Left ventricle myocardium inferior (tissue), 1 donor: ENCODE results near the gene CAPRIN1. TPM values are rescaled to one million over a fixed set of nuclear protein-coding genes. Genes with fewer than 3 reads are reported as not detected.
A peak's percentile ranks its signal among the peaks of the same experiment; 100 is the strongest.

Experiments
- DNase-seq: peaks from one replicate; pipeline ENCODE4 v3.0.0-alpha.2; 2020
- H3K27ac ChIP-seq: fragments of 200-600 bp; replicated peaks from 2 replicates; pipeline ENCODE4 v1.8.0; 2021
- H3K27me3 ChIP-seq: fragments of 200-600 bp; 2 replicates; pipeline ENCODE4 v1.8.0; 2021; ENCODE audit warnings: low read depth
- H3K36me3 ChIP-seq: fragments of 200-600 bp; 2 replicates; pipeline ENCODE4 v1.8.0; 2021
- H3K4me1 ChIP-seq: fragments of 200-600 bp; 2 replicates; pipeline ENCODE4 v1.8.0; 2021
- H3K4me3 ChIP-seq: fragments of 200-600 bp; 2 replicates; pipeline ENCODE4 v1.8.0; 2021; ENCODE audit warnings: mild to moderate bottlenecking, moderate library complexity
- H3K9me3 ChIP-seq: fragments of 200-600 bp; replicated peaks from 2 replicates; pipeline ENCODE4 v1.8.0; 2021
- CTCF ChIP-seq: fragments of 200-600 bp; IDR thresholded peaks from 2 replicates; pipeline ENCODE4 v1.8.0; 2021; ENCODE audit warnings: antibody characterized with exemption, mild to moderate bottlenecking, borderline replicate concordance
- intact Hi-C: fragments of 100-400 bp; cut with micrococcal nuclease; formaldehyde crosslinking; loops from one replicate; pipeline ENCODE4 v1.11.0; 2022
- total RNA-seq: library from RNA; stranded (reverse); fragmentation: NEBNext Ultra II Directional; extraction: Animal tissue kit (Norgen Biotek cat#: 25700); gene quantifications from one replicate; pipeline ENCODE4 v1.2.1, GENCODE V29; 2021
- donor health status: DM: no; HTN: yes; CAD: no; lungs with severe emphysema.

The CAPRIN1 gene
- total RNA-seq, 1 donor from 2014 or later, result 112 TPM

GRCh38 chr11:34040571-34040970, 11.0 kb upstream of the CAPRIN1 start:
- Histone ChIP-seq H3K9me3 (no peaks in the 10 kb centered on the region), H3K4me3 (no peak overlapping the region), H3K36me3 (no peaks in the 10 kb centered on the region), H3K4me1 (no peaks in the 10 kb centered on the region), H3K27me3 (peaks cover 5% of the 10 kb centered on the region), H3K27ac (no peak overlapping the region)
- no peak for TF ChIP-seq CTCF
- intact Hi-C loops, result no loop called here
- DNase-seq, result no peak

- intact Hi-C loops, result no loop called here
- Histone ChIP-seq H3K4me1 (no peaks in the 10 kb centered on the region), H3K36me3 (no peaks in the 10 kb centered on the region), H3K9me3 (no peaks in the 10 kb centered on the region), H3K27me3 (peaks cover 5% of the 10 kb centered on the region), H3K27ac (no peak overlapping the region), H3K4me3 (no peak overlapping the region)
- no peak for TF ChIP-seq CTCF
- no peak for DNase-seq
Observed at GRCh38 chr11:34044664-34045485, 6.7 kb upstream of the CAPRIN1 start.

- Histone ChIP-seq H3K4me1 (peaks cover 29% of the 10 kb centered on the region), H3K4me3 (no peak overlapping the region), H3K9me3 (no peaks in the 10 kb centered on the region), H3K36me3 (no peaks in the 10 kb centered on the region), H3K27me3 (peaks cover 5% of the 10 kb centered on the region), H3K27ac (no peak overlapping the region)
- intact Hi-C loops, result no loop called here
- no peak for TF ChIP-seq CTCF
- DNase-seq, result no peak
Observed at GRCh38 chr11:34049028-34049427, 2.5 kb upstream of the CAPRIN1 start.

GRCh38 chr11:34050581-34051348, 766 bp upstream of the CAPRIN1 start:
- no peak for TF ChIP-seq CTCF
- peaks cover 11% of the 10 kb centered on the region for H3K36me3 ChIP-seq
- peak overlapping the region; percentile 92 for H3K4me3 ChIP-seq
- H3K27ac ChIP-seq, result peak overlapping the region; percentile 99
- intact Hi-C loops, result loop anchor here (10.0 kb wide), 1 partner anchor 54 kb away; the partner anchor contains the start of gene NAT10
- H3K9me3 ChIP-seq, result no peaks in the 10 kb centered on the region
- H3K27me3 ChIP-seq, result no peaks in the 10 kb centered on the region
- DNase-seq, result no peak
- peaks cover 47% of the 10 kb centered on the region for H3K4me1 ChIP-seq

- Histone ChIP-seq H3K4me3 (peak overlapping the region; percentile 92), H3K27ac (peak overlapping the region; percentile 99), H3K36me3 (peaks cover 11% of the 10 kb centered on the region), H3K27me3 (no peaks in the 10 kb centered on the region), H3K9me3 (no peaks in the 10 kb centered on the region), H3K4me1 (peaks cover 60% of the 10 kb centered on the region)
- peak; percentile 94 for DNase-seq
- intact Hi-C loops, result loop anchor here (10.0 kb wide), 1 partner anchor 53 kb away; the partner anchor contains the start of gene NAT10
- TF ChIP-seq CTCF, result peak; percentile 4
Observed at GRCh38 chr11:34052036-34052607, 591 bp downstream of the CAPRIN1 start.
